GM21515 (cell line): ENCODE data around the gene COPS2.
"Not testable (repeated sequence)": the region's sequence is repeated elsewhere in the genome, so short reads cannot be mapped to it uniquely, and the experiment has no call there.

Source experiments
- ATAC-seq: cut with Tn5 transposase; IDR thresholded peaks from one replicate; pipeline ENCODE4 v1.9.1; 2021; ENCODE audit not compliant: unreplicated experiment

COPS2 gene

DNA sequence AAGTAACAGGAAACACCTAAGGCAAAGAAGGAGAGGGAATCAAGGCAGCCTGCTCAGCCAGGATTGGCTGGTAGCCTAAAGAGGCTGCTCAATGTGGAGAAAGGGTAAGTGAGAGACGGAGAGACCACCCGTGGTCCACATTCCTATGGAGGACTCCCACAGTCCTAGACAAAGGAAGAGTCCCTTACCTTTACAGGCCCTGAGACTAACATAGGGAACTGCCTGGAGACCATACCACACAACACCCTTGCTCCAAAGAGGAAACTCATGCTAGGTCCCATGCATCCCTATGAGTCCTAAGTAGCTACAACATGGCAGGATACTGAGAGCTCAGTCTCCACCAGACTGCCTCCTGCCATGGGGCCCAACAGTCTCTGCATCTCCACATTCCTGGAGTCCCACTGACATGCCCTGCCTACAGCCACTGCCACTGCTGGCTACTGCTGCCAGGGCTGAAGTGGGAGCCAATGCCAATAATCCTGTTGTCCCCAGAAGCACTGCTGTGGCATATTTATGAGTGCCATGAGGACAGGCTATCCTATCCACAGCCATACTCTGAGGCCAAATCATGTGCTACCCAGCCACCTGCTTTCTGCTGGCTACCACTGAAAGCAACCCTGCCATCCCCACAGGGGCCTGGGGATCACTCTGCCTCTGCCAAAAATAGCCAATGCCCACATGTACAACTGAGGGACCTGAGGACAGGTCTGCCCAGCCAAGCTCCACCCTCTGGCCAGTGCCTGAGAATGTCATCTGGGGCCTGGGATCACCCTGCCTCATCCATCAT, 45.0 kb downstream of the COPS2 start:
- no peak for ATAC-seq

GRCh38 chr15:49103002-49103401, 52.4 kb downstream of the COPS2 start:
- no peak for ATAC-seq

GRCh38 chr15:49101536-49101935, 53.9 kb downstream of the COPS2 start:
- ATAC-seq = no peak

GRCh38 chr15:49096090-49096750, 59.2 kb downstream of the COPS2 start:
- no peak for ATAC-seq

- ATAC-seq = no peak
Measured at GRCh38 chr15:49094923-49095322, 60.5 kb downstream of the COPS2 start.

- no peak for ATAC-seq
Measured at GRCh38 chr15:49093252-49094105, 61.9 kb downstream of the COPS2 start.

DNA sequence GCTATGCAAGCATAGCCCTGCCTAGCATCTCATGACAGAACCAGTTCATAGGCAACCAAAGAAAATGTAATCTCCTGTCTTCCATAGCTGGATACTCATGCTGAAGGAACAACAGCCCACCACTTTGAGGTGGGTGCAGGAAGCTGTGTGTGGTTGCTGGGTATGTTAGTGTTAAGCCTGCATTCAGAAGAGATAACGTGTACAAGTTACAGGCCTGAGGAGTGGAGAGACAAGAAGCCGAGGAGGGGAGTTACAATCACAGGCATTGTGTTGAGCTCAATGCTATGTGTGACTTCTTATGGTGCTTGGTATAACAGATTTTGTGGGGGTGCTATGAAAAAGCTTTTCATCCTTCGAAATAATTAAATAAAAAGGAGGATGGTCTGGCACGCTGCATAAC, 66.4 kb downstream of the COPS2 start:
- ATAC-seq = no peak

DNA sequence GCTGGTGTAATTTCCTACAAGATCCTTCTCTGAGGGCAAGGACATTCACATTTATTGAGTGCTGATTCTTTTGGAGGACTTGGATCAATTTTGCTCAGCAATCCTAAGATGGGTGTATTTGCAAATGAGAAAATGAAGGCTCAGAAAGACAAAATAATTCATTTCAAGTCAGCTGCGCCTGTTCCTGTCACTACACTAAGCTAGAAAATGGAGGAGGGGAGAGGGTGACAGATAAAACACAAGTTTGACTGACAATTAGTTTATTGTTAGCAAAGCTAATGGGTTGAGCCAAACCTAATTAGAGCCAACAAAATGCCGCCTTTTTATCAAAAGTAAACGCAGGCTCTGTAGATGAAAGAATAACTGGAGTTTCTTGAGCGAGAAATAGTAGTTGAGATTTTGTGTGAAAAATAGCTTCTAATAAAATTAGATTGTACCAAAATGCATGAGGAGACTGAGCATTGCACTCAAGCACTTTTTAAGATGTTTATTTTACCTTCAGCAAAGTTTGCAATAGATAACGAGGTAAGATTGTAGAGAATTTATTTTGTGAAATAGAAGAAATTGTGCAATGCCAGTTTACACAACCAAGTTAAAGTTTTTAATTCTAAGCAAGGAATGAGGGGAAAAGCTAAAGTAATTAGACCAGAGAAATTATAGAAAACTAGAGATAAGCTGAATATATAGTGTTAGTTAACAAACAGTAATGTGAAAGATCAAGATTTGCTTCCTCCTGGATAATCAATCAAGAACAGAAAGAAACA, 69.5 kb downstream of the COPS2 start:
- no peak for ATAC-seq

DNA sequence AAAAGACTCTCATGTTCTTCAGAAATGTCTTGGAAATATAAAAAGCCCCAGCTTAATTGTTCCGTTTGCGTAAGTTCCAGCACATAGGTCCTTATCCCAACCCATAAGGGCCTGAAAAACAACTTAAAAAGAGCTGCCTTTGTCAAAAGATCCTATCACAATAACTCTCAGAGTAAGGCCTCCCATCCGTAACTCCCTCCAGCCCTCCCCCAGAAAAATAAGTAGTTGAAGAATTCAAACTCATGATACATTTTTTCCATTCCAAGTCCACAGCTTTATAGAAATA, 71.2 kb downstream of the COPS2 start:
- no peak for ATAC-seq

GRCh38 chr15:49083401-49084284, 71.8 kb downstream of the COPS2 start:
- no peak for ATAC-seq

GRCh38 chr15:49082960-49083359, 72.4 kb downstream of the COPS2 start:
- no peak for ATAC-seq

GRCh38 chr15:49079340-49080039, 75.9 kb downstream of the COPS2 start:
- no peak for ATAC-seq

DNA sequence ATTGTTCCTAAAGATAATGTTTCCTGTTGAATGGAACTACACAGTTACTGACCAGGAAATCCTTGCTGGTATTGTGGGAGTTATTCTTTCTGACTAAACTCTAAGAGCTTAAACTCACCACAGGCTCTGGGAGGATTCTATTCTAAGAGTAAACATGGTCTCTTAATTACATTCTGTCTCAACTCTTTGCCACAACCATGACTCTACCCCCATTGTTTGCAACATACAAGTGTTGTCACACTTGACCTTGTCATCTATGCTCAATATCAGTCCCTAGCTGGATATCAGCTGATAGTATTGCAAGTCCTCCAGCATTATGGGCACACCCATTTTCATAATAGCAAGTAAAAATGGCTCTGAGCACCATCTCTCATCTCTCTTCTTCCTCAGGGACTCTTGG, 79.5 kb downstream of the COPS2 start:
- ATAC-seq = no peak

DNA sequence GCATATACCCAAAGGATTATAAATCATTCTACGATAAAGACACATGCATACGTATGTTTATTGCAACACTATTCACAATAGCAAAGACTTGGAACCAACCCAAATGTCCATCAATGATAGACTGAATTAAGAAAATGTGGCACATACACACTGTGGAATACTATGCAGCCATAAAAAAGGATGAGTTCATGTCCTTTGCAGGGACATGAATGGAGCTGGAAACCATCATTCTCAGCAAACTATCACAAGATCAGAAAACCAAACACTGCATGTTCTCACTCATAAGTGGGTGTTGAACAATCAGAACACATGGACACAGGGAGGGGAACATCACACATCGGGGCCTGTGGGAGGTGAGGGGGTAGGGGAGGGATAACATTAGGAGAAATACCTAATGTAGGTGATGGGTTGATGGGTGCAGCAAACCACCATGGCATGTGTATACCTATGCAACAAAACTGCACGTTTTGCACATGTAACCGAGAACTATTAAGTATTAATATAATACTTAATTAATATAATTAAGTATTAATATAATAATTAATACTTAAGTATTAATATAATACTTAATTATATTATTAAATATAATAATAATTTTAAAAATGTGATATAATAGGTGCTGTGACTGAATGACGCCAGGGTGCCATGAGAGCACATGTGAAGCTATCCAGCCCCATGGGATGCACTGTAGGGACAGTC, 80.7 kb downstream of the COPS2 start:
- not testable (repeated sequence) for ATAC-seq
